K562 (cell line): ENCODE results near the gene TPGS1. TPM values are rescaled to one million over a fixed set of nuclear protein-coding genes. Genes with fewer than 3 reads are reported as not detected.

Experiments
- CREB3L1 ChIP-seq: fragments of 450-650 bp; IDR thresholded peaks from 2 replicates; pipeline ENCODE4 v1.6.1; 2014; ENCODE audit warnings: low read depth, mild to moderate bottlenecking, moderate library complexity, borderline replicate concordance
- CREM ChIP-seq: IDR thresholded peaks from 2 replicates; pipeline ENCODE4 v1.6.1; 2014; ENCODE audit warnings: antibody characterized with exemption, low read depth
- DDX20 ChIP-seq: fragments of 450-650 bp; IDR thresholded peaks from 2 replicates; pipeline ENCODE4 v1.6.1; 2016; ENCODE audit warnings: missing genetic modification characterization, low read depth, mild to moderate bottlenecking, missing compliant biosample characterization, moderate library complexity
- DIDO1 ChIP-seq: fragments of 450-650 bp; IDR thresholded peaks from 2 replicates; pipeline ENCODE4 v1.6.1; 2016; ENCODE audit warnings: low read depth, missing biosample characterization, missing genetic modification characterization
- ETV6 ChIP-seq, 3 experiments: fragments of 150-350 bp in 1 of 3; sonication (generic) in 1 of 3; formaldehyde crosslinking in 1 of 3; IDR thresholded peaks; 2 replicates each; pipeline versions ENCODE4 v1.6.1 to v1.8.0; 2014 to 2022; ENCODE audit warnings: borderline replicate concordance in 2 of 3, low read depth in 2 of 3, antibody characterized with exemption in 1 of 3, low read length in 1 of 3, mild to moderate bottlenecking in 1 of 3, missing genetic modification reagents in 1 of 3
- GTF2B ChIP-seq: IDR thresholded peaks from 2 replicates; pipeline ENCODE4 v1.6.1; 2011; ENCODE audit not compliant: insufficient read length; ENCODE audit errors: extremely low read depth
- HDAC8 ChIP-seq: fragments of 450-650 bp; IDR thresholded peaks from 2 replicates; pipeline ENCODE4 v1.6.1; 2016; ENCODE audit warnings: mild to moderate bottlenecking, missing genetic modification characterization, moderate library complexity, missing compliant biosample characterization
- IFI16 ChIP-seq: fragments of 250-450 bp; sonication (Bioruptor Pico); IDR thresholded peaks from 2 replicates; pipeline ENCODE4 v2.1.2; 2022; ENCODE audit warnings: mild to moderate bottlenecking, inconsistent platforms
- OTX1 ChIP-seq: fragments of 450-650 bp; formaldehyde crosslinking; IDR thresholded peaks from 2 replicates; pipeline ENCODE4 v1.4.0; 2022; ENCODE audit warnings: mild to moderate bottlenecking
- PHF20 ChIP-seq: fragments of 450-650 bp; IDR thresholded peaks from 2 replicates; pipeline ENCODE4 v1.6.1; 2018; ENCODE audit not compliant: partially characterized antibody
- SMARCC2 ChIP-seq: fragments of 450-650 bp; IDR thresholded peaks from 2 replicates; pipeline ENCODE4 v1.6.1; 2017; ENCODE audit warnings: antibody characterized with exemption, moderate library complexity, mild to moderate bottlenecking, low read depth
- TBP ChIP-seq: optimal IDR thresholded peaks from 2 replicates; pipeline ENCODE3; 2011; ENCODE audit warnings: low read depth, low read length, improper control_type of control experiment
- XRCC4 ChIP-seq: IDR thresholded peaks from one replicate; pipeline ENCODE4 v1.6.1; 2011; ENCODE audit not compliant: insufficient read depth, insufficient read length; ENCODE audit errors: extremely low read depth
- ZNF212 ChIP-seq: fragments of 450-650 bp; formaldehyde crosslinking; IDR thresholded peaks from 2 replicates; pipeline ENCODE4 v1.4.0; 2020; ENCODE audit warnings: mild to moderate bottlenecking
- ZNF407 ChIP-seq: fragments of 450-650 bp; IDR thresholded peaks from 2 replicates; pipeline ENCODE4 v1.6.1; 2016; ENCODE audit warnings: low read depth
- ZSCAN32 ChIP-seq: fragments of 450-650 bp; formaldehyde crosslinking; IDR thresholded peaks from 2 replicates; pipeline ENCODE4 v1.4.0; 2020; ENCODE audit warnings: mild to moderate bottlenecking, moderate library complexity
- polyA plus RNA-seq, 8 experiments: library from polyadenylated mRNA; depleted of rRNA in 4 of 8; stranded (reverse) in 5 of 8; unstranded in 3 of 8; fragments of >200 nt; fragmentation: Nextera tagmentation in 2 of 8; fragmentation: Illumina TruSeq in 1 of 8; extraction: Ambion mirVana in 2 of 8; extraction: Trizol in 1 of 8; gene quantifications; 2 replicates each; pipeline versions ENCODE4 v1.2.1 to v1.2.3, GENCODE V29; 2011 to 2014; ENCODE audit warnings: inconsistent platforms in 1 of 8, missing spikeins in 1 of 8
- total RNA-seq, 7 experiments: library from RNA; depleted of rRNA in 6 of 7; stranded (reverse); fragments of >200 nt in 6 of 7; fragmentation: Illumina TruSeq in 2 of 7; extraction: Trizol in 2 of 7; gene quantifications; 2 replicates each; pipeline versions ENCODE4 v1.2.1 to v1.2.3, GENCODE V29; 2011 to 2021; ENCODE audit warnings: low replicate concordance in 1 of 7

TPGS1 gene
- total and polyA plus RNA-seq, 9 of the 15 experiments (the other 6 are each of a cell fraction or from before 2014, with no cell fraction given): 0.30 to 31.6 (median 1.2) TPM; not detected in 2

- peak; percentile 14; the same call in 1 of the 2 replicates for TF ChIP-seq OTX1 (CRISPR knock-in tag)
- TF ChIP-seq IFI16 (CRISPR knock-in tag): no peak
- peak; percentile 90 for TF ChIP-seq DIDO1
- TF ChIP-seq SMARCC2: no peak
- TF ChIP-seq ZSCAN32 (CRISPR knock-in tag): no peak
- no peak for TF ChIP-seq ETV6 (IDR thresholded peaks at IDR 0.05; ENCODE audit: borderline replicate concordance in 1 of 2, low read depth in 2 of 2, low read length in 1 of 2)
- TF ChIP-seq ETV6 (CRISPR knock-in tag; IDR thresholded peaks at IDR 0.05; ENCODE audit: borderline replicate concordance): no peak
- peak; percentile 80 for TF ChIP-seq CREB3L1
- TF ChIP-seq HDAC8: peak; percentile 91
- no peak for TF ChIP-seq ZNF407
- 0 out of 2 replicates have a peak, but pooled peaks have one; percentile 45 for TF ChIP-seq DDX20 (tag)
- no peak for TF ChIP-seq XRCC4
- TF ChIP-seq PHF20: peak; percentile 87
- no peak for TF ChIP-seq GTF2B
- no peak for TF ChIP-seq ZNF212 (CRISPR knock-in tag)
- TF ChIP-seq CREM: peak; percentile 78
- peak; percentile 91 for TF ChIP-seq TBP
Measured at GRCh38 chr19:507286-508203, at the start of gene TPGS1 (continued).
